Ovary (tissue), 9 donors: Measurements from ENCODE around the gene TLE5. TPM values are rescaled to one million over a fixed set of nuclear protein-coding genes. Genes with fewer than 3 reads are reported as not detected.
A peak's percentile ranks its signal among the peaks of the same experiment; 100 is the strongest.
"Not testable (repeated sequence)": the region's sequence is repeated elsewhere in the genome, so short reads cannot be mapped to it uniquely, and the experiment has no call there.

Source experiments
- DNase-seq, 5 donors: peaks; one replicate each; pipeline ENCODE4 v3.0.0-alpha.2; 2019 to 2020
- H3K27ac ChIP-seq, 2 donors: fragments of 200-600 bp; one replicate each; pipeline versions ENCODE4 v1.5.1 to v1.8.0; 2019 to 2022
- H3K27me3 ChIP-seq: fragments of 200-600 bp; one replicate; pipeline ENCODE4 v1.8.0; 2022
- H3K36me3 ChIP-seq: fragments of 200-600 bp; sonication (generic); one replicate; pipeline ENCODE4 v1.5.1; 2019
- H3K4me1 ChIP-seq: one replicate; pipeline ENCODE4 v1.8.1; 2013; ENCODE audit warnings: mild to moderate bottlenecking, moderate library complexity; ENCODE audit not compliant: insufficient read depth
- H3K4me3 ChIP-seq: fragments of 200-600 bp; sonication (generic); one replicate; pipeline ENCODE4 v1.5.1; 2017
- H3K9me3 ChIP-seq, 2 donors: fragments of 200-600 bp in 1 of 2; sonication (generic) in 1 of 2; one replicate each; pipeline versions ENCODE4 v1.5.1 to v1.8.1; 2013 to 2019; ENCODE audit warnings: mild to moderate bottlenecking in 1 of 2, moderate library complexity in 1 of 2
- CTCF ChIP-seq, 3 donors: fragments of 450-650 bp in 2 of 3; fragments of 200-600 bp in 1 of 3; IDR thresholded peaks; one replicate each; pipeline versions ENCODE4 v1.5.1 to v1.8.0; 2016 to 2022; ENCODE audit warnings: antibody characterized with exemption in 3 of 3, mild to moderate bottlenecking in 1 of 3
- EP300 ChIP-seq: sonication (generic); formaldehyde crosslinking; IDR thresholded peaks from one replicate; pipeline ENCODE4 v1.6.1; 2017; ENCODE audit warnings: antibody characterized with exemption
- POLR2A ChIP-seq: fragments of 450-650 bp; IDR thresholded peaks from one replicate; pipeline ENCODE4 v1.6.1; 2017; ENCODE audit warnings: antibody characterized with exemption, mild to moderate bottlenecking, moderate library complexity
- WGBS, 3 donors: extraction: QIAGEN DNeasy Blood & Tissue Kit in 1 of 3; methylation state at CpG; one replicate each; pipeline versions ENCODE4 v1.1.5 to v1.1.7; 2013 to 2017; 5-methylcytosine and 5-hydroxymethylcytosine counted together
- intact Hi-C, 4 donors: fragments of 100-400 bp; cut with DNase I; formaldehyde crosslinking; loops; one replicate each; pipeline versions ENCODE4 v1.11.0 to v1.15.1; 2022 to 2023
- polyA plus RNA-seq, 2 donors: library from polyadenylated mRNA; stranded (reverse); fragments of 200-250 nt in 1 of 2; fragments of 350-450 nt in 1 of 2; fragmentation: Illumina TruSeq in 1 of 2; extraction: RNeasy Lipid Tissue Mini Kit (QIAGEN cat#74804) in 1 of 2; gene quantifications; one replicate each; pipeline ENCODE4 v1.2.3, GENCODE V29; 2013 to 2014
- total RNA-seq, 7 donors: library from RNA; depleted of rRNA in 2 of 7; stranded (reverse); fragments of >200 nt in 2 of 7; fragmentation: NEBNext Ultra II Directional in 3 of 7; extraction: Animal tissue kit (Norgen Biotek cat#: 25700) in 3 of 7; gene quantifications; one replicate each; pipeline versions ENCODE4 v1.1.0 to v1.2.4, GENCODE V29; 2016 to 2023
- donor health status: DM: no; HTN: no; CAD: no; lungs with moderate emphysema.
- donor health status: DM: no; HTN: no; CAD: no.
- donor health status: Bipolar disorder and iron deficiency.
- donor health status: DM: yes; HTN: yes; CAD: no.
- donor health status: DM: no; HTN: no; CAD: no.
- donor health status: DM: yes; HTN: yes; CAD: no.

Gene TLE5
- total and polyA plus RNA-seq, 9 donors: 241 to 670 (median 503) TPM

- no peaks in the 10 kb centered on the region for H3K9me3 ChIP-seq
- no peak overlapping the region for H3K4me3 ChIP-seq
- H3K27ac ChIP-seq: peak overlapping the region in 1 of 2 donors; percentile 63
- WGBS, 3 donors: 80 to 83% (median 80%) methylated on average over 12 of the region's 12 CpGs
- DNase-seq: peak in 2 of 5 donors; percentile 32 to 41
- H3K36me3 ChIP-seq: no peaks in the 10 kb centered on the region
- TF ChIP-seq CTCF (IDR thresholded peaks at IDR 0.05) (no peak), EP300 (no peak), POLR2A (no peak)
- intact Hi-C loops: no loop called here
- no peaks in the 10 kb centered on the region for H3K27me3 ChIP-seq
- peaks cover 3% of the 10 kb centered on the region for H3K4me1 ChIP-seq
Observed at GRCh38 chr19:3041327-3041726, 21.0 kb downstream of the TLE5 start.

GRCh38 chr19:3039641-3040077 is 22.6 kb downstream of the TLE5 start:
- intact Hi-C loops: no loop called here
- peak in 2 of 5 donors; percentile 27 to 42 for DNase-seq
- TF ChIP-seq EP300 (no peak), CTCF (IDR thresholded peaks at IDR 0.05) (no peak), POLR2A (no peak)

GRCh38 chr19:3039125-3039524 is 23.2 kb downstream of the TLE5 start:
- Histone ChIP-seq H3K9me3 (no peaks in the 10 kb centered on the region), H3K27me3 (no peaks in the 10 kb centered on the region), H3K4me3 (no peak overlapping the region), H3K4me1 (peaks cover 10% of the 10 kb centered on the region), H3K27ac (no peak overlapping the region), H3K36me3 (no peaks in the 10 kb centered on the region)
- no peak for DNase-seq
- intact Hi-C loops: no loop called here
- TF ChIP-seq EP300 (no peak), CTCF (IDR thresholded peaks at IDR 0.05) (no peak), POLR2A (no peak)
- 84 to 88% (median 85%) methylated on average over 5 of the region's 5 CpGs for WGBS, 3 donors

More at GRCh38 chr19:3039641-3040077, 22.6 kb downstream of the TLE5 start:
- H3K36me3 ChIP-seq: no peaks in the 10 kb centered on the region
- 69 to 77% (median 76%) methylated on average over 17 of the region's 17 CpGs for WGBS, 3 donors
- peaks cover 8% of the 10 kb centered on the region for H3K4me1 ChIP-seq
- no peak overlapping the region for H3K27ac ChIP-seq
- no peaks in the 10 kb centered on the region for H3K27me3 ChIP-seq
- no peak overlapping the region for H3K4me3 ChIP-seq
- no peaks in the 10 kb centered on the region for H3K9me3 ChIP-seq

GRCh38 chr19:3038214-3038613 is 24.1 kb downstream of the TLE5 start:
- TF ChIP-seq EP300 (no peak), POLR2A (no peak), CTCF (IDR thresholded peaks at IDR 0.05) (no peak)
- WGBS, 3 donors: 70 to 86% (median 76%) methylated on average over 5 of the region's 5 CpGs
- Histone ChIP-seq H3K4me1 (peaks cover 10% of the 10 kb centered on the region), H3K36me3 (no peaks in the 10 kb centered on the region), H3K9me3 (no peaks in the 10 kb centered on the region), H3K27ac (no peak overlapping the region), H3K4me3 (no peak overlapping the region), H3K27me3 (no peaks in the 10 kb centered on the region)
- no peak for DNase-seq
- intact Hi-C loops: no loop called here

GRCh38 chr19:3036977-3037544 is 25.2 kb downstream of the TLE5 start:
- H3K4me3 ChIP-seq, H3K36me3 ChIP-seq, H3K9me3 ChIP-seq, intact Hi-C loops, DNase-seq, H3K27me3 ChIP-seq: not testable (repeated sequence)
- 76 to 83% (median 80%) methylated on average over 14 of the region's 14 CpGs for WGBS, 3 donors
- H3K4me1 ChIP-seq: peaks cover 10% of the 10 kb centered on the region
- H3K27ac ChIP-seq: peak overlapping the region; percentile 1 to 86
